Body of pancreas (tissue), 4 donors: ENCODE results near the gene UQCC2.

ENCODE experiments used
- CTCF ChIP-seq, 7 experiments: fragments of 450-650 bp in 4 of 7; fragments of 200-600 bp in 3 of 7; sonication (generic) in 3 of 7; IDR thresholded peaks; one replicate each; pipeline ENCODE4 v1.5.1; 2016 to 2019; ENCODE audit warnings: antibody characterized with exemption in 7 of 7
- POLR2A ChIP-seq, 3 donors: fragments of 450-650 bp; IDR thresholded peaks; one replicate each; pipeline ENCODE4 v1.6.1; 2016; ENCODE audit warnings: antibody characterized with exemption in 3 of 3, mild to moderate bottlenecking in 2 of 3

- TF ChIP-seq CTCF (IDR thresholded peaks at IDR 0.05) (no peak), POLR2A (IDR thresholded peaks at IDR 0.05) (no peak)
Observed at GRCh38 chr6:33719326-33719987, 8.0 kb upstream of the UQCC2 start.
